Vagina (tissue), 2 donors: ENCODE measurements around the gene FOXD3.

Source experiments
- CTCF ChIP-seq, 3 experiments: fragments of 450-650 bp in 2 of 3; fragments of 200-600 bp in 1 of 3; sonication (generic) in 1 of 3; IDR thresholded peaks; one replicate each; pipeline ENCODE4 v1.5.1; 2017 to 2019; ENCODE audit warnings: antibody characterized with exemption in 3 of 3, mild to moderate bottlenecking in 2 of 3, moderate library complexity in 2 of 3
- POLR2A ChIP-seq, 2 donors: fragments of 450-650 bp; IDR thresholded peaks; one replicate each; pipeline ENCODE4 v1.6.1; 2017; ENCODE audit warnings: antibody characterized with exemption in 2 of 2, mild to moderate bottlenecking in 2 of 2, moderate library complexity in 2 of 2
- POLR2AphosphoS5 ChIP-seq, 2 donors: sonication (generic); formaldehyde crosslinking; IDR thresholded peaks; one replicate each; pipeline ENCODE4 v1.9.0; 2017; ENCODE audit warnings: antibody characterized with exemption in 2 of 2, mild to moderate bottlenecking in 2 of 2, low read depth in 1 of 2; ENCODE audit not compliant: insufficient read depth in 1 of 2

DNA sequence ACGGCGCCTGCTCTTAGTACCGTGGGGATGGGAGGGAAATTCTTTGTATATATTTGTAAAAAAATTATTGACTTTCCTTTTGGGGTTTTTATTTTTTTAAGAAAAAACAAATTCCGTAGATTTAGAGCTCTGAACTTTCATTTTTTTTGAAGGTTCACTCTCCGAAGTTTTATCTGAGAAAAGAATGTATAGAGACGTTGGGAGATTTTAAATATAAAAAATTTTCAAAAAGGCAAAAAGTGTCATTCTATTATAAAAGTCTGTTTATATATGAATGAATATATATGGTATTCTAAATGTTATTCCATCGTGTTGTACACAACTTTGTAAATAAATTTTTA, 2.4 kb downstream of the FOXD3 start:
- TF ChIP-seq POLR2A (IDR thresholded peaks at IDR 0.05) (no peak), CTCF (IDR thresholded peaks at IDR 0.05) (no peak), POLR2AphosphoS5 (IDR thresholded peaks at IDR 0.05; ENCODE audit: insufficient read depth in 1 of 2, low read depth in 1 of 2) (no peak)
